Stimulated activated CD4-positive, alpha-beta T cell treated with anti-CD3 and anti-CD28 coated beads, Interleukin-1b, Interleukin-23, amount 100 ng/mL, for 1 hour (primary cell): ENCODE measurements around the gene CORO7.
A peak's percentile ranks its signal among the peaks of the same experiment; 100 is the strongest.

Experiments
- DNase-seq, 2 donors: peaks; one replicate each; pipeline ENCODE4 v3.0.0-alpha.2; 2020; ENCODE audit warnings: low read depth in 2 of 2

CORO7 gene

GRCh38 chr16:4371357-4372000 lies 44.9 kb downstream of the CORO7 start, which contains the start of gene VASN:
Gene VASN (plus strand): TSS chr16:4371848. CDS start chr16:4380878, 9,030 bp downstream.
- peak; percentile 39 to 56 for DNase-seq

- DNase-seq = no peak
Observed at GRCh38 chr16:4370570-4371356, 45.6 kb downstream of the CORO7 start.

GRCh38 chr16:4370151-4370550 lies 46.2 kb downstream of the CORO7 start:
- no peak for DNase-seq

GRCh38 chr16:4369007-4369733 lies 47.2 kb downstream of the CORO7 start:
- no peak for DNase-seq

- DNase-seq = no peak
Observed at GRCh38 chr16:4367393-4367856, 49.0 kb downstream of the CORO7 start.

GRCh38 chr16:4366016-4366415 lies 50.4 kb downstream of the CORO7 start:
- no peak for DNase-seq

GRCh38 chr16:4365615-4366014 lies 50.8 kb downstream of the CORO7 start:
- DNase-seq = no peak

- no peak for DNase-seq
Observed at GRCh38 chr16:4365014-4365406, 51.4 kb downstream of the CORO7 start.

GRCh38 chr16:4364196-4365013 lies 52.0 kb downstream of the CORO7 start:
- no peak for DNase-seq

- DNase-seq = no peak
Observed at GRCh38 chr16:4362476-4363135, 53.8 kb downstream of the CORO7 start.

- no peak for DNase-seq
Observed at GRCh38 chr16:4361944-4362311, 54.5 kb downstream of the CORO7 start.

GRCh38 chr16:4361033-4361943 lies 55.1 kb downstream of the CORO7 start:
- no peak for DNase-seq

- no peak for DNase-seq
Observed at GRCh38 chr16:4360538-4361021, 55.8 kb downstream of the CORO7 start.

- no peak for DNase-seq
Observed at GRCh38 chr16:4359914-4360313, 56.5 kb downstream of the CORO7 start.

- DNase-seq = peak; percentile 50 to 56
Observed at GRCh38 chr16:4358831-4359561, 57.4 kb downstream of the CORO7 start.

- DNase-seq = no peak
Observed at GRCh38 chr16:4358236-4358635, 58.2 kb downstream of the CORO7 start.

- no peak for DNase-seq
Observed at GRCh38 chr16:4356820-4357219, 59.6 kb downstream of the CORO7 start.

- DNase-seq = no peak
Observed at GRCh38 chr16:4354512-4355409, 61.6 kb downstream of the CORO7 start.
